Panc1 (cell line): Measurements from ENCODE around the gene MUC15. TPM values are rescaled to one million over a fixed set of nuclear protein-coding genes. Genes with fewer than 3 reads are reported as not detected.

Experiments used
- ATAC-seq: fragments of 200-7000 bp; cut with Tn5 transposase; 2 replicates; pipeline ENCODE4 v1.9.1; 2020; ENCODE audit warnings: mild to moderate bottlenecking, moderate library complexity
- BruUV-seq: library from RNA; stranded (reverse); fragments of 400-500 nt; replicated peaks from 2 replicates; lab custom pipeline; 2021; lab: Mats Ljungman, UMichigan
- CTCF ChIA-PET: fragments of 300-600 bp; sonication (Branson Sonifier 250); formaldehyde crosslinking; loops from one replicate; lab custom pipeline; 2022; ENCODE audit warnings: antibody characterized with exemption; lab: Charles Lee
- POLR2A ChIA-PET: fragments of 300-600 bp; sonication (Branson Sonifier 250); formaldehyde crosslinking; loops from one replicate; lab custom pipeline; 2022; ENCODE audit warnings: antibody characterized with exemption; lab: Charles Lee
- DNase-seq: peaks from one replicate; pipeline ENCODE4 v3.0.0-alpha.2; 2010; ENCODE audit warnings: low read depth, low spot score
- H3K27ac ChIP-seq: 2 replicates; pipeline ENCODE4 v1.5.1; 2011; ENCODE audit warnings: mild to moderate bottlenecking, low read length, inconsistent platforms
- H3K27me3 ChIP-seq: fragments of 200-500 bp; sonication (Bioruptor generic); 2 replicates; pipeline ENCODE4 v1.6.0; 2014; ENCODE audit warnings: low read length, inconsistent platforms; ENCODE audit not compliant: control insufficient read depth, insufficient read depth
- H3K36me3 ChIP-seq: fragments of 200-500 bp; sonication (Bioruptor generic); 2 replicates; pipeline ENCODE4 v1.5.1; 2014; ENCODE audit warnings: inconsistent platforms, mild to moderate bottlenecking, low read length, moderate library complexity; ENCODE audit not compliant: control insufficient read depth, insufficient read depth
- H3K4me1 ChIP-seq: 2 replicates; pipeline ENCODE4 v1.5.1; 2011; ENCODE audit warnings: inconsistent platforms, mild to moderate bottlenecking, low read length, moderate library complexity; ENCODE audit not compliant: control insufficient read depth, insufficient read depth
- H3K4me3 ChIP-seq, 2 experiments: 2 replicates each; pipeline ENCODE4 v1.5.1; 2011 to 2012; ENCODE audit warnings: low read depth in 2 of 2, low read length in 2 of 2, mild to moderate bottlenecking in 2 of 2, inconsistent platforms in 1 of 2, moderate library complexity in 1 of 2
- H3K9me3 ChIP-seq: fragments of 200-500 bp; sonication (Bioruptor generic); 2 replicates; pipeline ENCODE4 v1.5.1; 2014; ENCODE audit warnings: low read depth, mild to moderate bottlenecking, inconsistent platforms, low read length, moderate library complexity; ENCODE audit not compliant: control insufficient read depth, insufficient read depth
- POLR2AphosphoS5 ChIP-seq: IDR thresholded peaks from 2 replicates; pipeline ENCODE4 v1.6.1; 2012; ENCODE audit warnings: mild to moderate bottlenecking, low read depth, low read length, moderate library complexity
- SIN3A ChIP-seq: IDR thresholded peaks from 2 replicates; pipeline ENCODE4 v1.6.1; 2012; ENCODE audit warnings: low read depth, mild to moderate bottlenecking, low read length, moderate library complexity, borderline replicate concordance; ENCODE audit not compliant: insufficient read depth
- TCF7L2 ChIP-seq: IDR thresholded peaks from 2 replicates; pipeline ENCODE4 v1.6.1; 2011; ENCODE audit warnings: mild to moderate bottlenecking, low read depth, low read length, inconsistent platforms
- in situ Hi-C: cut with HindIII; loops from 2 replicates; pipeline ENCODE4 v1.10.0; 2016; ENCODE audit warnings: low sequenced_read_pairs, low pct_unique_long_range_greater_than_20kb
- intact Hi-C: fragments of 100-400 bp; cut with micrococcal nuclease; formaldehyde crosslinking; loops from one replicate; pipeline ENCODE4 v1.10.0; 2022; ENCODE audit not compliant: unreplicated experiment
- total RNA-seq: library from RNA; stranded (reverse); gene quantifications from one replicate; pipeline ENCODE4 v1.2.1, GENCODE V29; 2021; ENCODE audit not compliant: unreplicated experiment
- TF ChIP-seq, protein P1 (sequence below): fragments of 450-650 bp; IDR thresholded peaks from 2 replicates; pipeline ENCODE4 v1.5.1; 2017; ENCODE audit warnings: mild to moderate bottlenecking
- TF ChIP-seq, protein P2 (sequence below), 2 experiments: IDR thresholded peaks; 2 replicates each; pipeline ENCODE4 v1.6.1; 2011 to 2012; ENCODE audit warnings: low read depth in 2 of 2, control low read depth in 1 of 2, low read length in 1 of 2, mild to moderate bottlenecking in 1 of 2, moderate library complexity in 1 of 2; ENCODE audit not compliant: insufficient read depth in 1 of 2

Gene MUC15
- total RNA-seq, 1 experiment from 2014 or later: not detected

DNA sequence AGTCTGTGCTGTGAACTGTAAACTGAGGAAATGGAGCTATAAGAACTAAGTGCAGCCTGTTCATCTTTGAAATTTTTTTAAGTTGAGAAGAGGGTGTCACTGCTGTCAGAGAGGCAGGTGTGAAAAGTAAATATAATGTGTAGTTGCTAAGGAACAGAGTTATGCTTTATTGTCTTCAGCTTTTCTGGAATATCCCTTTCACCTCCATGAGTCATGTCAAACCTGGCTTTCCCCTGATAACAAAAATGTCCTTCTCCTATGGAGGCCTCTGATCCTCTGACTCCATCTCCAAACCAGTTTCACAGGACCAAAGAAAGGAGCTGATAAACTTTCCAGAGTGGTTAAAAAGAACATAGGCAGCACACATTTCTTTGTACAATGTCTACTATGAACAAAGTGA is 12.8 kb upstream of the MUC15 start:
- intact Hi-C loops: no loop called here
- no peaks in the 10 kb centered on the region for H3K36me3 ChIP-seq
- ATAC-seq (no peak), DNase-seq (no peak)
- in situ Hi-C loops: no loop called here
- no peak overlapping the region for H3K27ac ChIP-seq
- no TSS peak for BruUV-seq
- ChIA-PET POLR2A (no interaction called here), CTCF (no interaction called here)
- no peak overlapping the region for H3K4me3 ChIP-seq
- TF ChIP-seq, protein P1, sequence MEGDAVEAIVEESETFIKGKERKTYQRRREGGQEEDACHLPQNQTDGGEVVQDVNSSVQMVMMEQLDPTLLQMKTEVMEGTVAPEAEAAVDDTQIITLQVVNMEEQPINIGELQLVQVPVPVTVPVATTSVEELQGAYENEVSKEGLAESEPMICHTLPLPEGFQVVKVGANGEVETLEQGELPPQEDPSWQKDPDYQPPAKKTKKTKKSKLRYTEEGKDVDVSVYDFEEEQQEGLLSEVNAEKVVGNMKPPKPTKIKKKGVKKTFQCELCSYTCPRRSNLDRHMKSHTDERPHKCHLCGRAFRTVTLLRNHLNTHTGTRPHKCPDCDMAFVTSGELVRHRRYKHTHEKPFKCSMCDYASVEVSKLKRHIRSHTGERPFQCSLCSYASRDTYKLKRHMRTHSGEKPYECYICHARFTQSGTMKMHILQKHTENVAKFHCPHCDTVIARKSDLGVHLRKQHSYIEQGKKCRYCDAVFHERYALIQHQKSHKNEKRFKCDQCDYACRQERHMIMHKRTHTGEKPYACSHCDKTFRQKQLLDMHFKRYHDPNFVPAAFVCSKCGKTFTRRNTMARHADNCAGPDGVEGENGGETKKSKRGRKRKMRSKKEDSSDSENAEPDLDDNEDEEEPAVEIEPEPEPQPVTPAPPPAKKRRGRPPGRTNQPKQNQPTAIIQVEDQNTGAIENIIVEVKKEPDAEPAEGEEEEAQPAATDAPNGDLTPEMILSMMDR: no peak
- TF ChIP-seq, protein P2, sequence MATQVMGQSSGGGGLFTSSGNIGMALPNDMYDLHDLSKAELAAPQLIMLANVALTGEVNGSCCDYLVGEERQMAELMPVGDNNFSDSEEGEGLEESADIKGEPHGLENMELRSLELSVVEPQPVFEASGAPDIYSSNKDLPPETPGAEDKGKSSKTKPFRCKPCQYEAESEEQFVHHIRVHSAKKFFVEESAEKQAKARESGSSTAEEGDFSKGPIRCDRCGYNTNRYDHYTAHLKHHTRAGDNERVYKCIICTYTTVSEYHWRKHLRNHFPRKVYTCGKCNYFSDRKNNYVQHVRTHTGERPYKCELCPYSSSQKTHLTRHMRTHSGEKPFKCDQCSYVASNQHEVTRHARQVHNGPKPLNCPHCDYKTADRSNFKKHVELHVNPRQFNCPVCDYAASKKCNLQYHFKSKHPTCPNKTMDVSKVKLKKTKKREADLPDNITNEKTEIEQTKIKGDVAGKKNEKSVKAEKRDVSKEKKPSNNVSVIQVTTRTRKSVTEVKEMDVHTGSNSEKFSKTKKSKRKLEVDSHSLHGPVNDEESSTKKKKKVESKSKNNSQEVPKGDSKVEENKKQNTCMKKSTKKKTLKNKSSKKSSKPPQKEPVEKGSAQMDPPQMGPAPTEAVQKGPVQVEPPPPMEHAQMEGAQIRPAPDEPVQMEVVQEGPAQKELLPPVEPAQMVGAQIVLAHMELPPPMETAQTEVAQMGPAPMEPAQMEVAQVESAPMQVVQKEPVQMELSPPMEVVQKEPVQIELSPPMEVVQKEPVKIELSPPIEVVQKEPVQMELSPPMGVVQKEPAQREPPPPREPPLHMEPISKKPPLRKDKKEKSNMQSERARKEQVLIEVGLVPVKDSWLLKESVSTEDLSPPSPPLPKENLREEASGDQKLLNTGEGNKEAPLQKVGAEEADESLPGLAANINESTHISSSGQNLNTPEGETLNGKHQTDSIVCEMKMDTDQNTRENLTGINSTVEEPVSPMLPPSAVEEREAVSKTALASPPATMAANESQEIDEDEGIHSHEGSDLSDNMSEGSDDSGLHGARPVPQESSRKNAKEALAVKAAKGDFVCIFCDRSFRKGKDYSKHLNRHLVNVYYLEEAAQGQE (IDR thresholded peaks at IDR 0.05; ENCODE audit: insufficient read depth in 1 of 2, low read depth in 2 of 2, low read length in 1 of 2): no peak
- TF ChIP-seq TCF7L2: no peak
- no peak for TF ChIP-seq POLR2AphosphoS5
- TF ChIP-seq SIN3A: no peak
- H3K4me1 ChIP-seq: no peaks in the 10 kb centered on the region
- no peaks in the 10 kb centered on the region for H3K27me3 ChIP-seq
- no peaks in the 10 kb centered on the region for H3K9me3 ChIP-seq

DNA sequence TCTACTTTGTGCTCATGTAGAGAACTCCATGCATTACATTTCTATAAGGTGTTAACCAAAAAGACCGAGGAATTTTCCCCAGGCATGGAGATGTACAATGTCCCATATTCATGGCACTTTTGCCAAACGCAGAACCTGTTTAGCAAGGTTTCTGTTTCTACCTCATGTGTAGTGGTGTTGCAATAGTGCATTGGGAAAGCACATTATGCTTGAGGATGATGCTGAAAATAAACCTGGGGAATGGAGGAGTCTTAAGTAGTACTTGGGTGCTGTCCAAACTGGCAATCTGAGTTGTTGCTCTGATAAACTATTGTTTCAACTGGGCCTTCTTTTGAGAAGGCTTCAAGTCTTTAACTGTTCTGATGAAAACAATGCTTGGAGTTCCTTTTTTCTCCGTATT is 11.5 kb upstream of the MUC15 start:
- Histone ChIP-seq H3K27ac (no peak overlapping the region), H3K36me3 (no peaks in the 10 kb centered on the region), H3K9me3 (no peaks in the 10 kb centered on the region), H3K4me1 (no peaks in the 10 kb centered on the region), H3K4me3 (no peak overlapping the region), H3K27me3 (no peaks in the 10 kb centered on the region)
- TF ChIP-seq, protein P2 (IDR thresholded peaks at IDR 0.05; ENCODE audit: insufficient read depth in 1 of 2, low read depth in 2 of 2, low read length in 1 of 2): no peak
- TF ChIP-seq, protein P1: no peak
- no peak for TF ChIP-seq TCF7L2
- no peak for TF ChIP-seq POLR2AphosphoS5
- no peak for TF ChIP-seq SIN3A
- intact Hi-C loops: no loop called here
- POLR2A ChIA-PET: no interaction called here
- no TSS peak for BruUV-seq
- in situ Hi-C loops: no loop called here
- ATAC-seq (no peak), DNase-seq (no peak)
- CTCF ChIA-PET: no interaction called here
